Sigmoid colon (tissue), 7 donors: ENCODE results near the gene FUT8. TPM values are rescaled to one million over a fixed set of nuclear protein-coding genes. Genes with fewer than 3 reads are reported as not detected.

Source experiments
- DNase-seq: peaks from one replicate; pipeline ENCODE4 v3.0.0-alpha.2; 2019
- H3K27ac ChIP-seq, 4 donors: fragments of 200-600 bp; sonication (generic); one replicate each; pipeline ENCODE4 v1.5.1; 2016 to 2019; ENCODE audit warnings: mild to moderate bottlenecking in 1 of 4
- H3K27me3 ChIP-seq, 3 donors: fragments of 200-600 bp; sonication (generic); one replicate each; pipeline ENCODE4 v1.5.1; 2019; ENCODE audit warnings: mild to moderate bottlenecking in 1 of 3
- H3K36me3 ChIP-seq, 4 donors: fragments of 200-600 bp; sonication (generic); one replicate each; pipeline ENCODE4 v1.5.1; 2016 to 2019
- H3K4me1 ChIP-seq, 4 donors: fragments of 200-600 bp; sonication (generic); one replicate each; pipeline ENCODE4 v1.5.1; 2017 to 2019
- H3K4me3 ChIP-seq, 4 donors: fragments of 200-600 bp; sonication (generic); one replicate each; pipeline ENCODE4 v1.5.1; 2017 to 2019; ENCODE audit warnings: mild to moderate bottlenecking in 2 of 4, moderate library complexity in 1 of 4
- H3K9me3 ChIP-seq, 4 donors: fragments of 200-600 bp in 3 of 4; sonication (generic) in 3 of 4; one replicate each; pipeline versions ENCODE4 v1.5.1 to v1.6.1; 2013 to 2019
- CTCF ChIP-seq, 4 experiments: fragments of 450-650 bp in 3 of 4; fragments of 200-600 bp in 1 of 4; IDR thresholded peaks; one replicate each; pipeline ENCODE4 v1.5.1; 2016 to 2019; ENCODE audit warnings: antibody characterized with exemption in 4 of 4, mild to moderate bottlenecking in 3 of 4, moderate library complexity in 2 of 4
- EP300 ChIP-seq, 4 donors: sonication (generic); formaldehyde crosslinking; IDR thresholded peaks; one replicate each; pipeline ENCODE4 v1.6.1; 2017; ENCODE audit warnings: antibody characterized with exemption in 4 of 4
- POLR2A ChIP-seq, 2 donors: fragments of 450-650 bp; IDR thresholded peaks; one replicate each; pipeline ENCODE4 v1.6.1; 2016; ENCODE audit warnings: antibody characterized with exemption in 2 of 2, mild to moderate bottlenecking in 2 of 2, moderate library complexity in 2 of 2
- POLR2AphosphoS5 ChIP-seq, 4 donors: sonication (generic); formaldehyde crosslinking; IDR thresholded peaks; one replicate each; pipeline ENCODE4 v1.6.1; 2017; ENCODE audit warnings: antibody characterized with exemption in 4 of 4
- WGBS, 2 donors: extraction: QIAGEN DNeasy Blood & Tissue Kit; methylation state at CpG; one replicate each; pipeline ENCODE4 v1.1.7; 2013; 5-methylcytosine and 5-hydroxymethylcytosine counted together
- intact Hi-C: fragments of 100-400 bp; cut with DNase I; formaldehyde crosslinking; loops from one replicate; pipeline ENCODE4 v1.15.1; 2023
- polyA plus RNA-seq, 3 donors: library from polyadenylated mRNA; stranded (reverse); fragments of 200-250 nt; gene quantifications; one replicate each; pipeline ENCODE4 v1.2.3, GENCODE V29; 2013
- total RNA-seq, 4 donors: library from RNA; depleted of rRNA; stranded (reverse); fragments of >200 nt; gene quantifications; one replicate each; pipeline ENCODE4 v1.1.0, GENCODE V29; 2016
- donor health status: healthy with polysubstance abuse.
- donor health status: Bipolar disorder and iron deficiency.
- donor health status: healthy.

Gene FUT8
- total and polyA plus RNA-seq, 7 donors, result 2.5 to 53.9 (median 22.0) TPM

- TF ChIP-seq POLR2AphosphoS5 (IDR thresholded peaks at IDR 0.05) (no peak), POLR2A (IDR thresholded peaks at IDR 0.05) (no peak), CTCF (IDR thresholded peaks at IDR 0.05) (no peak), EP300 (IDR thresholded peaks at IDR 0.05) (no peak)
- H3K9me3 ChIP-seq, result no peaks in the 10 kb centered on the region
- DNase-seq, result no peak
- H3K4me3 ChIP-seq, result no peak overlapping the region
- intact Hi-C loops, result loop anchor here (10.0 kb wide), 1 partner anchor 60 kb away; no protein-coding TSS in a partner anchor
- H3K27me3 ChIP-seq, result no peaks in the 10 kb centered on the region
- H3K36me3 ChIP-seq, result no peaks in the 10 kb centered on the region
- H3K4me1 ChIP-seq, result peaks cover 0 to 44% (median 20%) of the 10 kb centered on the region in 4 donors
- peak overlapping the region in 2 of 4 donors; percentile 1 to 42 for H3K27ac ChIP-seq
These were observed 142.3 kb downstream of the FUT8 start for GRCh38 chr14:65554837-65555236.

GRCh38 chr14:65555358-65555757, 142.8 kb downstream of the FUT8 start:
- Histone ChIP-seq H3K4me1 (peaks cover 0 to 50% (median 23%) of the 10 kb centered on the region in 4 donors), H3K27me3 (no peaks in the 10 kb centered on the region), H3K4me3 (no peak overlapping the region), H3K9me3 (no peaks in the 10 kb centered on the region), H3K27ac (peak overlapping the region in 1 of 4 donors; percentile 42), H3K36me3 (no peaks in the 10 kb centered on the region)
- TF ChIP-seq POLR2AphosphoS5 (IDR thresholded peaks at IDR 0.05) (no peak), POLR2A (IDR thresholded peaks at IDR 0.05) (no peak), CTCF (IDR thresholded peaks at IDR 0.05) (no peak), EP300 (IDR thresholded peaks at IDR 0.05) (no peak)
- intact Hi-C loops, result loop anchor here (10.0 kb wide), 1 partner anchor 61 kb away; no protein-coding TSS in a partner anchor
- DNase-seq, result no peak

GRCh38 chr14:65558363-65558762, 145.8 kb downstream of the FUT8 start:
- Histone ChIP-seq H3K27me3 (no peaks in the 10 kb centered on the region), H3K27ac (peak overlapping the region in 2 of 4 donors; percentile 19 to 30)
- intact Hi-C loops, result loop anchor here (10.0 kb wide), 1 partner anchor 64 kb away; no protein-coding TSS in a partner anchor

GRCh38 chr14:65560340-65561027, 148.0 kb downstream of the FUT8 start:
- no peak overlapping the region for H3K4me3 ChIP-seq
- intact Hi-C loops, result no loop called here
- H3K27ac ChIP-seq, result no peak overlapping the region
- 79 to 82% methylated on average over 2 of the region's 2 CpGs for WGBS, 2 donors
- H3K36me3 ChIP-seq, result no peaks in the 10 kb centered on the region
- H3K9me3 ChIP-seq, result no peaks in the 10 kb centered on the region
- TF ChIP-seq POLR2AphosphoS5 (IDR thresholded peaks at IDR 0.05) (no peak), POLR2A (IDR thresholded peaks at IDR 0.05) (no peak), CTCF (IDR thresholded peaks at IDR 0.05) (no peak), EP300 (IDR thresholded peaks at IDR 0.05) (no peak)
- no peaks in the 10 kb centered on the region for H3K27me3 ChIP-seq
- peaks cover 0 to 42% (median 19%) of the 10 kb centered on the region in 4 donors for H3K4me1 ChIP-seq
- no peak for DNase-seq

More at GRCh38 chr14:65558363-65558762, 145.8 kb downstream of the FUT8 start:
- WGBS, 2 donors, result 83 to 87% methylated on average over 2 of the region's 2 CpGs
- TF ChIP-seq CTCF (IDR thresholded peaks at IDR 0.05), result no peak
- no peak for TF ChIP-seq POLR2A (IDR thresholded peaks at IDR 0.05)
- peak in 2 of 4 donors; percentile 83 to 86 for TF ChIP-seq POLR2AphosphoS5 (IDR thresholded peaks at IDR 0.05)
- peak in 1 of 4 donors; percentile 30 for TF ChIP-seq EP300 (IDR thresholded peaks at IDR 0.05)
- Histone ChIP-seq H3K4me1 (peaks cover 0 to 51% (median 26%) of the 10 kb centered on the region in 4 donors), H3K4me3 (no peak overlapping the region), H3K36me3 (no peaks in the 10 kb centered on the region), H3K9me3 (no peaks in the 10 kb centered on the region)
- DNase-seq, result no peak
